ENCODE data around the gene NXPH2.
"Not testable (repeated sequence)": the region's sequence is repeated elsewhere in the genome, so short reads cannot be mapped to it uniquely, and the experiment has no call there.

NXPH2 gene

GRCh38 chr2:138752197-138752956, 27.8 kb downstream of the NXPH2 start:
- no peak for FAIRE-seq

GRCh38 chr2:138744713-138745112, 35.5 kb downstream of the NXPH2 start:
- no peak for FAIRE-seq

- FAIRE-seq, result no peak
Measured at GRCh38 chr2:138742441-138743057, 37.6 kb downstream of the NXPH2 start.

GRCh38 chr2:138741851-138742250, 38.3 kb downstream of the NXPH2 start:
- no peak for FAIRE-seq

- FAIRE-seq, result not testable (repeated sequence)
Measured at GRCh38 chr2:138737009-138737554, 43.1 kb downstream of the NXPH2 start.

- no peak for FAIRE-seq
Measured at GRCh38 chr2:138732651-138733050, 47.5 kb downstream of the NXPH2 start.

GRCh38 chr2:138730497-138731030, 49.6 kb downstream of the NXPH2 start:
- FAIRE-seq, result no peak

GRCh38 chr2:138727956-138728355, 52.2 kb downstream of the NXPH2 start:
- no peak for FAIRE-seq

GRCh38 chr2:138726681-138727080, 53.5 kb downstream of the NXPH2 start:
- no peak for FAIRE-seq

- no peak for FAIRE-seq
Measured at GRCh38 chr2:138724729-138725459, 55.3 kb downstream of the NXPH2 start.

GRCh38 chr2:138724327-138724726, 55.9 kb downstream of the NXPH2 start:
- no peak for FAIRE-seq

GRCh38 chr2:138723196-138723987, 56.8 kb downstream of the NXPH2 start:
- FAIRE-seq, result no peak

- FAIRE-seq, result no peak
Measured at GRCh38 chr2:138722316-138722715, 57.9 kb downstream of the NXPH2 start.

- FAIRE-seq, result no peak
Measured at GRCh38 chr2:138720035-138720838, 60.0 kb downstream of the NXPH2 start.

GRCh38 chr2:138718405-138718804, 61.8 kb downstream of the NXPH2 start:
- FAIRE-seq, result no peak

GRCh38 chr2:138716183-138716582, 64.0 kb downstream of the NXPH2 start:
- no peak for FAIRE-seq

GRCh38 chr2:138713504-138713903, 66.7 kb downstream of the NXPH2 start:
- no peak for FAIRE-seq

- FAIRE-seq, result no peak
Measured at GRCh38 chr2:138713069-138713496, 67.1 kb downstream of the NXPH2 start.

- FAIRE-seq, result no peak
Measured at GRCh38 chr2:138712212-138712979, 67.8 kb downstream of the NXPH2 start.

GRCh38 chr2:138711812-138712211, 68.4 kb downstream of the NXPH2 start:
- FAIRE-seq, result no peak

Data from endometrium (tissue), 2 donors.